Activated T-cell treated with anti-CD3 and anti-CD28 coated beads for 24 hours (primary cell): ENCODE measurements around the gene KIAA0825.
"Not testable (repeated sequence)": the region's sequence is repeated elsewhere in the genome, so short reads cannot be mapped to it uniquely, and the experiment has no call there.

Experiments
- DNase-seq: peaks from one replicate; pipeline ENCODE4 v3.0.0-alpha.2; 2020; ENCODE audit warnings: low read depth

KIAA0825 gene

DNA sequence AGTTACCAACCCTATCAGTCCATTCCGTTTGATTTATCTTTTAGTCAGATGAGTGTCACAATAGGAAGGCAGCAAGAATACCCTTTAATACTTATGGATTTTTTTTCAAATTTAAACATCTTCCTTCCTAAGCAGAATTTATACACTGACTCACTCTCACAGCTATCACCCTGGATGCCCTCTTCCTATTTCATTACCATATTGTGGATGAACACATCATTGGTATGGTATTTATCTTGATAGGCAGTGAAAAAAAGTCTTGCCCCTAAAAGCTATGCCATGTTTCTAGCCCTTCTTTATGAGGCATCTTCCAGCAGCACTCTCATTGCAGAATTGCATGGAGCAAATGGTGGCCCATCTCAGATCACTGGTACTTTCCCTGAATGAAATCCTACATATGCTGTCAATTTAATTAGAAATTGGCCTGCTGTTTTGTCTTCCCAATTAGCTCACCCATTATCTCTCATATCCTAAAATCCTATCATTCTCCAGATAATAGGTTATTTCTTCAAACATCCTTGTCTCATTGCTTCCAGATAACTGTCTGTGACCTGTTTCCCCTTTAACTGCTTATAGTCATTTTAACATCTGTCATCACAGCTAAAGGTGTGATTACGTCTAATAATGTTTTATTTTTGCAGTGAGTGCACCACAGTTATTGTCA lies 443.5 kb downstream of the KIAA0825 start:
- no peak for DNase-seq

DNA sequence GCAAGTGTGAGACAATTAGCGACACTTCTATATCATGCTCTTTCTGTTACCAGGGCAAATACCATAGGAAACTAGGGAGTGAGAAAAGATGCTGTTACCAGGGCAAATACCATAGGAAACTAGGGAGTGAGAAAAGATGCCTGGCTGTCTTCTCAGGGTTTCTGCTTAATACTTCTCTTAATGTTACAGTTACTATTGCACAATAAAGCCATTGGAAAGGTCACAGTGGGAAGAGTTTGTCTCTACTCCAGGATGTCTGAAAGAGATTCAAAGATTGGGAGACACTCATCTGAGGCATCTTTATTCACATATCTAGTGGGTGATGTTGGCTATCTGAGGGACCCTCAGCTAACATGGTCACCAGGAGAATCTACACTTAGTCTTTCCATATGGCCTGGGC lies 445.3 kb downstream of the KIAA0825 start:
- DNase-seq: no peak

DNA sequence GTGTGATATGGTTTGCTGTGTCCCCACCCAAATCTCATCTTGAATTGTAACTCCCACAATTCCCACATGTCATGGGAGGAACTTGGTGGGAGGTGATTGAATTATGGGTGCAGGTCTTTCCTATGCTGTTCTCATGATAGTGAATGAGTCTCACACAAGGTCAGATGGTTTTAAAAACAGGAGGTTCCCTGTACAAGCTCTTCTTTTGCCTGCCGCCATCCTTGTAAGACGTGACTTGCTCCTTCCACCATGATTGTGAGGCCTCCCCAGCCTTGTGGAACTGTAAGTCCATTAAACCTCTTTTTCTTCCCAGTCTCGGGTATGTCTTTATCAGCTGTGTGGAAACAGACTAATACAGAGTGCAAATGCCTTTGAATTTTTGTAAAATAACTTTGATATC lies 447.3 kb downstream of the KIAA0825 start:
- DNase-seq: not testable (repeated sequence)

DNA sequence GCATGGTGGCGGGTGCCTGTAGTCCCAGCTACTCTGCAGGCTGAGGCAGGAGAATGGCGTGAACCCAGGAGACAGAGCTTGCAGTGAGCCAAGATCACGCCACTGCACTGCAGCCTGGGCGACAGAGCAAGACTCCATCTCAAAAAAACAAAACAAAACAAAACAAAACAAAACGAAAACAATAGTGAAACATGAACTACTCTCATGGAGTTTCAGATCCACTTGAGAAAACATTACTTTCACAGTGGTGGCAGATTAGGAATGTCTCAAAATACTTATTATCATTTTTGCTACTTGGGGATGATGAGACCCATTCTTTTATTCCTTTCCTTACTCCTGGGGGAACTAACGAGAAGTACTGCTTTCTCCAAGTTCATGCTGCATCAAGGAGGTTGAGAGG lies 448.2 kb downstream of the KIAA0825 start:
- DNase-seq: not testable (repeated sequence)

GRCh38 chr5:94168151-94168550 lies 450.3 kb downstream of the KIAA0825 start:
- no peak for DNase-seq

GRCh38 chr5:94161801-94162200 lies 456.6 kb downstream of the KIAA0825 start:
- DNase-seq: no peak

DNA sequence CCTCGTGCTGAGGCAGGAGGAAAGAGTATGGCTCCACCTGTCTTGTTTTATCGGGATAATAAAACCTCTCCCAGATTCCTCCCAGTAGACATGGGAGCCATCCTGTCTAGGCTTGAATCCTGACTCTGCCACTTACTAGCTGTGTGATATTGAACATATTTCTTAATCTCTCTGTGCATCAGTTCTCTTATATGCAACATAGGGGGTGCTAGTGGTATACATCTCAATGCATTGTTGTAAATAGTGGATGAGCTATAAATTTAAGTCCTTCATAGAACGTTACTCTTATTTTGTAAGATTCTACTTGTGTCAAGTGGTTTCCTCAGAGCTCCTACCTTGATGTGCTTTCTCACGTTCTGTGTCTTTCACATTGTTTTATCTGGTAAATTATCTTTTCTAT lies 459.3 kb downstream of the KIAA0825 start:
- DNase-seq: no peak

DNA sequence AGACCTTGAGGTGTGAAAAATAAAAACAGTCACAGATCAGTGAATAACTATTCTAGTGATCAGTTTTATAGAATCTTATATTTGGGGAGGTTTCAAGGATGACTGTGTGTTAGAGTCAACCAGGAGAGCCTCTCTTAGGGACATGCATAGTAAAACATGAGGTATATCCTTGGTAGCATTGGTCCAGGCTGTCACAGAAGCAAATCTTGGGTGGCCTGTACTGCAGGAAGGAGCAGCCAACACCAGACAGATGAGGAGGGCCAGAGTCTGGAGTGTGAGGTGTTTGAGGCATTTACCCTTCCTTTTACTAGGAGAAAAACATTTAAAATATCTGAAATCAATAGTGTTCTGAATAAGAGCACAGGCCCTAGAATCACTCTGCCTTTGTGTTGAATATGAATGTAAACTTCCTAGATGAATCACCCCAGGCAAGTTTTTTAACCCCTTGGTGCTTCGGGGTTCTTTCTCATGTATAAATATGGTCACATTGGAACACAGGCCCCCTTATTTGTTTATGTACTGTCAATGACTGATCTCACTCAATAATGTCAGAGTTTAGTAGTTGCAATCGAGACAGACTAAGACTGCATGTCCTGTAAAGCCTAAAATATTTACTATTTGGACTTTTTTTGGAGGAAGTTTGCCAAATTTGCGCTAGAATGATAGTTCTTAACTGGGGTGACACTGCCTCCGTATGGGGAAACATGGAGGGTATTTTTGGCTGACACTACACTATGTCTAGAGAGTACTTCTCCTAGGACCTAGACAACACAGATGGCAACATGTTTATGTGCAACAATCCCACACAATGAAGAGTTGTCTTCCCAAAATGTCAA lies 460.5 kb downstream of the KIAA0825 start:
- DNase-seq: no peak

- no peak for DNase-seq
Measured at GRCh38 chr5:94154672-94155071, 463.7 kb downstream of the KIAA0825 start.

DNA sequence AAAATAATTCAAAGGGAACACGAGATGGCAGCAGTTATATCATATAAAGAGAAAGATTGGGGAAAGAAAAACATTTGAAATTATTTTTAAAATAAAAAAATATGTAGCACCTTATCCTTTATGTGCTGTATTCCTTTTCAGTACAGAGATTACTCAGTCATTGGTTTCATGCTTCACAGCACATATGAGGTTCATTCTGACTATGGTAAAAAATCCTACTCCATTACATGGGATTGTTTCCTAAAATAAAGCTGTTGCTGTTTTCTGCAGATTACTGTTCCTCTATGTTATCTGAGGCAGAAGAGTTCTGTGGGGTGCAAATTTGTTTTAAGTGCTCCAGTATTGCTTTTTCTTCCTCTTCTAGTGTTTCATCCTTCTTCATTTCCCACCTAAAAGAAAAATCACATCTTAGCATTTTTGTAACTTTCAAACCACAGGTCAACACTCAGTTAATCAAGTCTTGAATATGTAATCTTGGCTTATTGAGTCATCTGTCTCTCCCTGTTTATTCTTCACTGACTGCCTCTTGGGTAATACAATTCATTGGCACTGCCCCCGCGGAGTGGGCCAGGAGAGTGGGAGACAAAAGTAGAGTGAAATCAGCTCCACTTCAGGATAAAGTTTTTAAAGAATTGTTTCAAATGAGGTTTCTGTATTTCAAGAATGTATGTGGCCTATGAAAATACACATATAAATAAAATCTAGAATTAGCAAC lies 464.5 kb downstream of the KIAA0825 start:
- no peak for DNase-seq

- not testable (repeated sequence) for DNase-seq
Measured at GRCh38 chr5:94143621-94144020, 474.8 kb downstream of the KIAA0825 start.

GRCh38 chr5:94140300-94140699 lies 478.1 kb downstream of the KIAA0825 start:
- DNase-seq: no peak

DNA sequence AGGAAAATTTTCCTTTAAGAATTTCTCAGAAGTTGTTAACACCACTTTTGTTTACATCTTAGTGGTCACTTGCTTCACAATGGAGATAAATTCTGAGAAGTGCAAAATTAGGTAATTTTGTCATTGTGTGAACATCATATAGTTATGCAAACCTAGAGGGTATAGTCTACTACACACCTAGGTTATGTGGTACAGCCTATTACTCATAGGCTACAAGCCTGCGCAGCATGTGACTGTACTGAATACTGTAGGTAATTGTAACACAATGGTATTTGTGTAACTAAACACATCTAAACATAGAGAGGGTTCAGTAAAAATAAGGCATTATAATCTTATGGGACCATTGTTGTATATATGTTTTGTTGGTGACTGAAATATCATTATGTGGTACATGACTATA lies 488.3 kb downstream of the KIAA0825 start:
- DNase-seq: no peak

GRCh38 chr5:94125107-94125506 lies 493.3 kb downstream of the KIAA0825 start:
- DNase-seq: no peak

DNA sequence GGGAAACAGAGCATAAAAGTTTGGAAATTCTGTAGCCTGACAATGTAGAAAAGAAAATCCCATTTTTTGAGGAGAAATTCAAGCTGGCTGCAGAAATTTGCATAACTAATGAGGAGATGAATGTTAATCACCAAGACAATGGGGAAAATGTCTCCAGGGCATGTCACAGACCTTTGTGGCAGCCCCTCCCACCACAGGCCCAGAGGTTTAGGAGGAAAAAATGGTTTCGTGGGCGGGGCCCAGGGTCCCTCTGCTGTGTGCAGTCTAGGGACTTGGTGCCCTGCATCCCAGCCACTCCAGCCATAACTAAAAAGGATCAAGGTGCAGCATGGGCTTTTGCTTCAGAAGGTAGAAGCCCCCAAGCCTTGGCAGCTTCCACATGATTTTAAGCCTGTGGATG lies 502.1 kb downstream of the KIAA0825 start:
- not testable (repeated sequence) for DNase-seq

GRCh38 chr5:94113087-94113486 lies 505.3 kb downstream of the KIAA0825 start:
- DNase-seq: no peak

GRCh38 chr5:94111209-94112004 lies 507.0 kb downstream of the KIAA0825 start:
- peak; percentile 91 for DNase-seq

GRCh38 chr5:94103514-94104245 lies 514.7 kb downstream of the KIAA0825 start:
- DNase-seq: no peak
